RKO (cell line): Measurements from ENCODE around the gene CR1.
"Not testable (repeated sequence)": the region's sequence is repeated elsewhere in the genome, so short reads cannot be mapped to it uniquely, and the experiment has no call there.

Source experiments
- DNase-seq: peaks from one replicate; pipeline ENCODE4 v3.0.0-alpha.2; 2016; ENCODE audit warnings: low spot score

CR1 gene

GRCh38 chr1:207495801-207496792 lies at the start of gene CR1:
TSS of gene CR1 (plus strand) at chr1:207496157. CDS start at chr1:207496268, 111 bp downstream.
- no peak for DNase-seq

GRCh38 chr1:207453710-207454045 lies 42.3 kb upstream of the CR1 start:
- DNase-seq = no peak

GRCh38 chr1:207454046-207454964 lies 41.7 kb upstream of the CR1 start, which contains the start of gene CR2:
TSS of gene CR2 (plus strand) at chr1:207454328. CDS start at chr1:207454419, 91 bp downstream.
- DNase-seq = no peak

GRCh38 chr1:207455183-207455754 lies 40.7 kb upstream of the CR1 start:
- no peak for DNase-seq

- DNase-seq = no peak
Measured at GRCh38 chr1:207458414-207458813, 37.5 kb upstream of the CR1 start.

- DNase-seq = no peak
Measured at GRCh38 chr1:207459008-207459407, 36.9 kb upstream of the CR1 start.

- no peak for DNase-seq
Measured at GRCh38 chr1:207461649-207462048, 34.3 kb upstream of the CR1 start.

GRCh38 chr1:207462535-207462934 lies 33.4 kb upstream of the CR1 start:
- no peak for DNase-seq

- peak; percentile 28 for DNase-seq
Measured at GRCh38 chr1:207463021-207463420, 32.9 kb upstream of the CR1 start.

- DNase-seq = no peak
Measured at GRCh38 chr1:207463571-207463970, 32.4 kb upstream of the CR1 start.

- peak; percentile 8 for DNase-seq
Measured at GRCh38 chr1:207470927-207471326, 25.0 kb upstream of the CR1 start.

GRCh38 chr1:207474210-207474609 lies 21.7 kb upstream of the CR1 start:
- DNase-seq = no peak

GRCh38 chr1:207486198-207486597 lies 9.8 kb upstream of the CR1 start:
- DNase-seq = no peak

- DNase-seq = no peak
Measured at GRCh38 chr1:207487636-207488035, 8.3 kb upstream of the CR1 start.

- no peak for DNase-seq
Measured at GRCh38 chr1:207493212-207493611, 2.7 kb upstream of the CR1 start.

- DNase-seq = no peak
Measured at GRCh38 chr1:207494171-207494570, 1.8 kb upstream of the CR1 start.

GRCh38 chr1:207495281-207495680 lies 676 bp upstream of the CR1 start:
- DNase-seq = not testable (repeated sequence)

- DNase-seq = no peak
Measured at GRCh38 chr1:207497941-207498340, 2.0 kb downstream of the CR1 start.

- DNase-seq = peak; percentile 71
Measured at GRCh38 chr1:207499573-207499972, 3.6 kb downstream of the CR1 start.

- no peak for DNase-seq
Measured at GRCh38 chr1:207500306-207500705, 4.3 kb downstream of the CR1 start.

- no peak for DNase-seq
Measured at GRCh38 chr1:207501071-207501470, 5.1 kb downstream of the CR1 start.

- DNase-seq = peak; percentile 42
Measured at GRCh38 chr1:207502726-207503125, 6.8 kb downstream of the CR1 start.
